NCI-H2171 (cell line): ENCODE data around the gene KIRREL3.

Experiments
- DNase-seq: peaks from one replicate; lab custom pipeline; 2025; lab: John Stamatoyannopoulos, UW

KIRREL3 gene

DNA sequence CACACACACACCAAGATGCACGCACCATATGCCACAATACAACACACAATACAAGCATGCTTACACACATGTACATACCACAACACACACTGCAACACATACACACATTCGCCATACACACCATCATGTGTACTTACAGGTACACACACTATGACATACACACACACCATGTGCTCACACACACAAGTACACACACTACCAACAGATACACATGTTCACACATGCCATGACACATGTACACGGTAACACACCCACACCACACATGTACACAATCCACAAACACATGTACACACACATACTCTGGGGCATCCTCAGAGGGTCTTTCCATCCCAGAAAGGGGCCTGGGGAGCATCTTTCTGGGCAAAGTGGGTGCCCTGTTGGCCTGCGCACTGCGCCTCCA is 562.8 kb downstream of the KIRREL3 start:
- DNase-seq: no peak

DNA sequence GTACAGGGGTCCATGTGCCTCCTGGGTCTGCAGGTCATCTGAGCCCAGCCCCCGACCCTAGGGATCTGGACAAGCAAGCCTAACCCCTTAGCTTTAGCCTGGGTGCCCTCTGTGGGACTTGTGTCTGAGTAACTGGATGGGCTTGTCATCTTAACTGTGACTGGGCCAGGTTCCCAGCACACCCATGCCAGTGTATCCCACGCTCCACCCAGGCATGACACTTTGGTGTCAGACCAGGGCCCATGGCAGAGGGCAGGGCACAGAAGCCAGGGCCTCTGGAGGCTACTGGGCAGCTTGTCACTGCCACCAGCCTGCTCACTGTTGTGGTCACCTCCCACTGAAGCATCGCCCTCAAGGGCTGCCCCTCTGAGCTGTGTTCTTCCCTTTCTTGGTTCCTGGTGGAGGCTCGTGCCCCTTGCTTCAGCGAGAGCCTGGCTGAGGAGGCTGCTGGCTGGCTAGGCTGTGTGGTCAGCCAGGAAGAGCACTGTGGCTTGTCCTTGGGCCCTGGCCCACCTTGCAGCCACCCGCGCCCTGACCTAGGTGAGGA is 564.3 kb downstream of the KIRREL3 start:
- no peak for DNase-seq

- DNase-seq: no peak
Observed at GRCh38 chr11:126434950-126435335, 565.6 kb downstream of the KIRREL3 start.

GRCh38 chr11:126433989-126434949 is 566.3 kb downstream of the KIRREL3 start:
- no peak for DNase-seq

- DNase-seq: no peak
Observed at GRCh38 chr11:126433244-126433846, 567.2 kb downstream of the KIRREL3 start.

DNA sequence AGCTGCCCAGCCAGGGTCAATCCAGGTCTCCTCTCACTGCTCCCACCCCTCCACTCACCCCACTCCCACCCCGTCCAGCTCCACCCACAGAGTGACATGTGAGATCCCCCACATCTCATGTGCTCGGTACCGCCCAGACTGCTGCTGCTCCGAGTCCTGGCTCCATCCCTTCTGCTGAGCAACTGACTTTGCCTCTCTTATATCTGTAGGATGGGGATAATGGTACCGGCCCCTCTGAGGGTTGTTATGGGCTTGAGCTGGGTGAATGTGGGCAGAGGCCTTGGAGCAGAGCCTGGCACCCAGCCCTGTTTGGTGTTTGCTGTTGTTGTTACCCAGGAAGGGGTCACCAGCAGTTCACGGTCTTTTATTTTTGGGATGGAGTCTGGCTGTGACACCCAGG is 568.0 kb downstream of the KIRREL3 start:
- DNase-seq: no peak

- no peak for DNase-seq
Observed at GRCh38 chr11:126432065-126432461, 568.5 kb downstream of the KIRREL3 start.

DNA sequence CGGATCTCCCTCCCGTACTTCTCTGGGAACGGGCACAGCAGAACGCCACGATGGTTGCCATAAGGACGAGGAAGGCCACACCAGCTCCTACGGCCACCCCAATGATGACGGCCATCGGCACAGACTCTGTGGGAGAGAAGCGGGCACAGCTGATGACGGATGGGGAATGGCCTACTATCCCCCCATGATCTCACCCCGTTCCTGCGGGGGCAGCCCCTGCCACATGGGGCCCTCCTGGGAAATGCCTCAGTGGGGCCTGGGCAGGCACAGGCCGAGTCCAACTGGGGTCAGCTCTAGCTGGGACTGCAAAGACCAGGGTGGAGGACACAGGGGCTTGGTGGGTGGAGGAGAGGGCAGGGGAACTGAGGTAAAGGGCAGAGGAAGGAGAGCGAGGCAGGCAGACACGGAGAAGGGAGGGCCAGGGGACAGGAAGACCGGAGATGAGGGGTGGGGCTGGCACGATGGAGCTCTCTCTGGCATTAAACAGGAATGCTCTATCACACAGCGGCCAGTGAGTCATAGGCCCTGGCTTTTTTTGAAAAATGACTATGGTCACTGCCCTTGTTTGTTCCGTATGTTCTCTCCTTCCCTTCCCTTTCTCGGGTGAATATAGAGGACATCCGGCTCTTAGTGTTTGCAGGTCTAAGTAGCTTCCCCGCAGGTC is 569.0 kb downstream of the KIRREL3 start:
- no peak for DNase-seq

DNA sequence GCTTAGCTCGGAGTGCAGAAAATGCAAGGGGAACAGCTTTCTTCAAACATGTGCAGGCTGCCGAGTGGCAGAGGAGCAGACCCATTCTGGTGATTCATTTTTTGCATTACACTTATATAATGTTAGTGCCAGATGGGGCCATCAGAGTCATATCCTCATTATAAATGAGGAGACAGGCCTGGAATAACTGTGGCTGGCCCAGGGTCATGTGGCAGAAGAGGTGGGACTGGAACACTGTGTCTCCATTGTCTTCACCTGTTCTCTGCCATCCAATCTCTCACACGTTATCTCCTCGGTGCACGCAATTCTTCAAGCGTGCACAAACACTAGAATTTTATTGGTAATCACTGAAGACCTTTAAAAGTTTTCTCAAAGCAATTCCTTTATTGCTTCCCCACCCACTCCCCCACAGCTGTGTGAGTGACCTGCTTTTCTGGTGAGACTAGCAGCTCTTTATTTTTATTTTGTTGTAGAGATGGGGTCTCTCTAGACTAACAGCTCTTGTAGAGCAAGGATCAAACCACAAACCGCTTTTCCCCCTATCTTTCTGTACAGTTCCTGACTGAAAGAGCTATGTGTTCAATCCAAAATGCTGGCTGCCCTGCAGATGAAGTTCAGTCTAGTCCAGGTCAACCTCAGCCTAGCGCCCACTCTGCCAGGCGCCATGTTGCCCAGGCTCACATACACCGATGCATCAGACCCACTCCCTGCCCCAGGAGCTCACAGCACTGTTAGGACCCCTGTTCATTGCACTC is 569.8 kb downstream of the KIRREL3 start:
- DNase-seq: no peak

- no peak for DNase-seq
Observed at GRCh38 chr11:126426820-126427749, 573.5 kb downstream of the KIRREL3 start.

DNA sequence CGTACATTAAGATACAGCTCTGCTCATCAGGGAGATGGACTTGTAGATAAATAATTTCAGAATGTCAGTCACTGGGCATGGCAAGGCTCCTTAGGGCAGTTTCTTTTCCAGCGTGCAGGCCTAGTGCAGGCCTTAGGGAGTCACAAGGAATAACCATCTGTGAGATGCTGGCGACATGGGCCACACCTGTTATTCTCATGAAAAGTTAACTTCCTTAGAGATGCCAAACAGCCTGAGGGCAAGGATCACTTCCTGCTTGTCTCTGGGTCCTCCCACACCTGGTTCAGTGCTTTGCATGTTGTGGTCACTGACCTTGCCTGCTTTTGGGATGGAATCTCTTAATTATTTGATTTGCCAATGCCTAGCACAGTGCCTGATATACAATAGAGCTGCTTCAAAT is 574.5 kb downstream of the KIRREL3 start:
- no peak for DNase-seq

GRCh38 chr11:126424471-126425039 is 576.0 kb downstream of the KIRREL3 start:
- DNase-seq: no peak

DNA sequence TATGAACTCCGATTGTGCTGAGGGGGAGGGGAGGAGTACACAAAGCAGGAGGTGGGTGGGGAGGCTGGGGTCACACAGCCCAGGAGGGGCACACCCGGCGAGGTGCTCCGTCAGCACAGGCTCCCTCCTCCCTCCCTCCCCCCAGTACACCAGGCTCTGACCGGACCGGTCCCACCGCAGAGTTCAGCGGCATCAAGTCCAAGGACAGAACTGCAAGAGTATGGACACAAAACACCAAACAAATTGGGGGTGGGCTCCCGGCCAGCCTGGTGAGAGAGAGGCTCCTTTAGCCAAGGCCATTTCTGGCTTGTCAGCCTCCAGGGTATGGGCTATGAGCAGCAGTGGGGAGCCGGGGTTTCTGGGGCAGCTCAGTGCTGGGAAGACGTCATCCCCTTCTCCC is 576.8 kb downstream of the KIRREL3 start:
- DNase-seq: no peak

DNA sequence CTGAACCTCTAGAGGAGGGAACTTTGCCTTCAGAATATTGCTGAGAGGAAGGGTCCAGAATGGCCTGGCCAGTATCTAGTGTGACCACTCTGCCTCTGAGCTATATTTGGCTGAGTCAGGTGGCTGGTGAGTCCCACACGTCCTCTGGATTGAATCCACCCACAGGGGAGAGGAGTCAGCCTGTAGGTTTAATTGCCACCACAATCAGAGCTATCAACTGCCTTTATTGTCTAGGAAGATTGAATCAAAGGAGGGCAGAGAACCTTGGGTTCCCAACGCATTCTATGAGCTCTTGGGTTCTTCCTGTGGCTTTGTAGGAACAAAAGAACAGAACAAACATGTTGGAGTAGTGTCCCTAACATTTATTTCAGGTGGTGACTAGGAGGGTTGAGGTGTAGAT is 577.4 kb downstream of the KIRREL3 start:
- DNase-seq: no peak

DNA sequence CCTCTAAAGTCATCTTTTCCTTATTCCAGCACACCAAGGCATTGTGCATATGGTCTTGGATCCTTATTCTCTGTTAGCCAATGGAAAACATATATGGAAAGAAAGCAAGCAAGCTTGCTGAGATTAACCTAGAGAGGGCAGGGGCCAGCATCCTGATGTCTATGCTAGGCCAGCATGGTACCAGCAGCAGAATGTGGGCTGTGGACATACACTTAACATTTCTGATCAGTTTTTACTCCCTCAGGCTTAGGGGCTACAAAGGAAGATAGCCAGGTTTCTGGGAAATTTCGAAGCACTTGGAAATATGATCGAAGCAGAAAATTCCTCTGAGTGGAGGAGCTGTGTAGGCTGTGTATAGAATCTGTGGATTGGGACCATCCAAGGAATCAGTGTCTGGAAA is 578.1 kb downstream of the KIRREL3 start:
- DNase-seq: no peak

DNA sequence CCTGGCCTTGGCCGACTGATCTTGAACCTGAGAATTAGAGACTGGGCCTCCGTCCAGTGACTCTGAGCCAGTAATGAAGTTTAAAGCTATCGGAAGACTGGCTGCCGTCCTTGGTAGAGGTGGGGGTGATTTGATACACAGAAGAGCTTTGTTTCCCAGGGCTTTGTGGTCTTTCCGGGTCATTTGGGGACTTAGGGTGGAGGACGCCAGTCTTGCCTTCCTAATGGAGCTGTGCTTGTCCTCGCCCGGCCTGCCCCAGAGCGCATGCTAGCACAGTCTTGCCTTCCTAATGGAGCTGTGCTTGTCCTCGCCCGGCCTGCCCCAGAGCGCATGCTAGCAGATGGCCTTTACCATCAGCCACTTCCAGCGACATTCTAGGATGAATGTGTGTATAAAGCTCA is 579.3 kb downstream of the KIRREL3 start:
- DNase-seq: no peak

DNA sequence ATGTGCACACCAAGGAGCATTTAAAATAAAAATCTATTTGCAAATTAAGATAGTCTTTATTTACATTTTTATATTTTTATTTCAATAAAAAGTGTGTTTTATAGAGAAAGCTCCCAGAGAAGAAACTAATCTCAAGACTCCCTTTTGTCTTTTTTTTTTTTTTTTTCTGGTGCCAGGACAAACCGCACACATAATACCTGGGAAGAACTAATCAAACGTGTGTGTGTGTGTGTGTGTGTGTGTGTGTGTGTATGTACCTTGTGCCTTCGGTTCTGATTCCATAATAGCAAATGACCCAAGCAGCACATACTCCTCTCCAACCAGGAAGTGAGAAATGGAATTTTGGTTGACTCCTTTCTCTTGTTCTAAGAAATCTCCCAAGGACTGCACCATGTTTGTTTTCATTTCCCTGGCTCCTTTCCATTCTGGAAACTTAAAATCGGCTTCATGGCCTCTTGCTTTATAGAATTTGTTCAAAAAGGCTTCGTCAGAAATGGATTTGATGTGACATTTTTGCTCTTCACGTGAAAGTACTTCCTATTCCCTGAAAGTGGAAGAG is 579.8 kb downstream of the KIRREL3 start:
- no peak for DNase-seq

DNA sequence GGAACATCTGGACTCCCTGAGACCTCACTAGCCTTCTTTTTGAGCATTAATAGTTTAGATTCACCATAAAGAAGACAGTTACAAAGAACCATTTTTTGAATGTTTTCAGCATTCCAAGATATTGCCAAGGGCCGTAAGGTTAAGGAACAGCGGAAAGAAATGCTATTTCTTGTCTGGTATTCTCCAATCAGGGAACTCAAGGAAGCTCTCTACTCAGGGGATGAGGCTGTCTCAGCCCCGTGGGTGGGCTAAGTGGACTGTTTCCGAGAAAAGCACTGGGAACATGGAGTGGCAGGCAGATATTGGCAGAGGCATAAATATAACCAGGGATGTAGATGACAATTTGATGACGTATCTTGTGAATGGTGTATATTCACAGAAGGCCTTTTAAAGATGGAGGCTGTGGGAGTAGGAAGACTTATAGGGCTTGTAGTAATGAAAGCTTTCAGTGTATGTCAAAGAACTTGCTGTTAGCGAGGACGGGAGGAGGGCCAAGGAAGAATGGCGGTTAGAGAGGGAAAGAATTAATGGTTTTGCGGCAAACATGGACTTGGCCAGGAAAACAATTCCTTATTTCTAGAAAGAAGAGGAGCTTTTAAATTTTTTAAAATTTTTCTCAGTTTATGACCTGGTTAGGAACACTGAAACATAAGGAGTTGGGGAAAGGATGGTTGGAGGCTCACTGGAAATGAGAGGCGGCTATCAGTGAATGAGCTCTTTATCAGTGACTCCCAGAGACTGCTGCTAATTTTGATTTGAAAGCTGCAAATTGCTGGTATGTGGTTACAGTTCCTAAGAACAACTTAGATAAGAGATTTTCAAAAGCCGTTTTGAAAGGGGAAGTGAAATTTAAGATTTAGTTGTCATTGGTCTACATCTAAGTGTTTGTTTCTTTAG is 580.5 kb downstream of the KIRREL3 start:
- no peak for DNase-seq

DNA sequence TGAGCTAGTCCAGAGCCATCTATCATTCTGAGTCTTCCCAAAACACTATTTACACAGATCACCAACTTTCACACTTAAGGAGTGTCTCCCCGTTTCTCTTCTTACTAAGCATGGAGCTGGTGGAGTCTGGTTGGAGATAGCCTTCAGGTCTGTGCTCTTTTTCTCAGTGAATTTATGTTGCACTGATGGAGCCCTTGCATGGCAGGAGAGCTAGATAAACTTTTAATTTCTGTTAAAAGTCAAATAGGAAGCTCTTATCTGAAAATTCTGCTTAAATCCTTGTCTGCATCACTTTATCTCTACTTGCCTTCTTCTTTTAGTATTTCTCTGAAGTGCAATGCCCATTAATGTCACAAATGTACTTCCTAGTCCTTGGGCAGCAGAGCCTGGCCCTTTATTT is 581.7 kb downstream of the KIRREL3 start:
- DNase-seq: no peak
